GM11168 (cell line): ENCODE measurements around the gene ZBTB42.

ENCODE experiments used
- in situ Hi-C: fragments of 300-500 bp; cut with MboI; formaldehyde crosslinking; loops from one replicate; pipeline ENCODE4 v1.12.0; 2022; ENCODE audit warnings: low sequenced_read_pairs; ENCODE audit not compliant: unreplicated experiment

Gene ZBTB42

GRCh38 chr14:104781271-104782077 lies 19.4 kb upstream of the ZBTB42 start:
- in situ Hi-C loops, result no loop called here

GRCh38 chr14:104782086-104782807 lies 18.7 kb upstream of the ZBTB42 start:
- in situ Hi-C loops, result no loop called here

GRCh38 chr14:104782808-104783139 lies 18.1 kb upstream of the ZBTB42 start:
- in situ Hi-C loops, result no loop called here

DNA sequence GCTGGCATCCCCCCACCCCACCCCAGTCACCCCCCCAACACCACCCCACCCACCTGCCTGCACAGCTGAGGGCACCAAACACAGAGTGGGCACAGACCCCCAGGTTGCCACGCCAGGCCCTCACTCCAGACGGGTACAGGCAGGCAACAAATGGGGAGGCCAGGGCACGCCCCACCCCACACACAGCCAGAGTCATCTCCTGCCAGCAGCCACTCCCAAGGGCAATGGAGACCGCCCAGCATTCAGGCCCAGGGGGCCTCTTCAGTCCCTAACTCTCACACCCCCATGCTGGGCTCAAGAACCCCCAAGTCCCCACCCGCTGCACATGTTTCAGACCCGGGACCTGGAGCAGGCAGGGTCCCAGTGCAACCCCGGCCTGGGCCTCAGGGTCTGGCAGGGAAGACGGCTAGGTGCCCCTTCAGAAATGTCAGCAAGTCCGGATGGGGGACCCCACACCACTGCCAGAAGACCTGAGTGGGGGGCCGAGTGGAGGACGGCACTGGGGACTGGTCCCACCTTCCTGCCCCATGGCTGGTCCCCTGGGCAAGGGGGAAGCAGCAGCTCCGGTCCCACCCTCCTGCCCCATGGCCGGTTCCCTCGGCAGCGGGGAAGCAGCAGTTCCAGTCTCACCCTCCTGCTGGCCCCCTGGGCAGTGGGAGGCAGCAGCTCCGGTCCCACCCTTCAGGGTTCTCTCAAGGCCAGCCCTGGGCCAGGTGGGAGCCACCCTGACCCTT lies 17.2 kb upstream of the ZBTB42 start:
- in situ Hi-C loops, result no loop called here

DNA sequence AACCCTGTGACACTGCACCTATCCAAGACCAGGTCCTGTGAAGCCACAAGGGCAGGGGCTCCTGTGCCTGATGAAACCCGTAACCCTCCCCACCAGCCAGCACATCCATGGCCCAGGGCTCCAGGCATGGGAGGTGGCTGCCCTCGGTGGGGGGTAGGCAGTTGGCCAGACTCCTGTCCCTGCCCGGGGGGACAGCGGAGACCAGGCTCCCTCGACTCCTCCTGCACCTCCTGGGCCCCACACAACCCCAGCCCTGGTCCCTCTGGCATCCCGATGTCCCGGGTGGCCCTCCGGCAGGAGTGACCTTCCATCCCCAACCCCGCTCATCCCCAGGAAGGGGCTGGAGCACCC lies 16.7 kb upstream of the ZBTB42 start:
- in situ Hi-C loops, result no loop called here

DNA sequence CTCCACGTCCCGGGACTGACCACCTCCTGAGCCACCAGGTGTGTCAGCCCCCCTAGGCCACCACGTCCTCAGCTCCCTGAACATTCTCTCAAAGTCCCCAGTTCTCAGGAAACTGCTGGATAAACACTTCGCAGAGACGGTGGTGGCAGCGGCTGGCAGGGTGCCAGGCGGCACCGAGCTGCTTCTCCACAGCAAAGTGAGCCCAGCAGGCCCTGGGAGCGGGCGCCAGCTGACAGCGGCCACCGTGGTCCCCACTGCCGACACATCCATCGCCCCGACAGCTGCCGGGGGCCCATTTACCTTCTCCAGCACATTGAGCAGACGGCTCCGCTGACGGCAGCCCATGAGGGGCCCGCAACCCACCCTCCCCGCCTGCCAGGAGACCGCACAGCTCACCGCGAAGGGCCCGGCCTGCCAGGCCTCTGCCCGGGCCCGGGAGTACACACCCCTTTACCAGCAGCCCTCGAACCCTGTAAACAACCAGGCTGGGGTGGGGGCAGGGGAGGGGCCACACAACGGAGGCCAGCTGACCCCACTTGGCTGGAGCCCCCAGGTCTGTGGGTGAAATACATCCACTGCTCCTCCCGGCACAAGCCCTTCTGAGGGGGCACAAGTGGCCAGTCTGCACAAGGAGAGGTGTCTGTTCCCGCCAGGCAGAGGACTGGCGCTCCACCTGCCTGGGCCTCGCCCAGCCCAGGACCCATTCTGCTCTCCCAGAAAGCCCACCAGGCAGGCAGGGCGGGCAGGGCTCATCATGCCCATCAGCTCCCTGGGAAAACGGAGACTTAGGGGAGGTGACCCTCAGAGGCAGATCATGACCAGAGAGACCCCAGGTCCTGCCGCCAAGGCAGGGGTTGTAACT lies 15.8 kb upstream of the ZBTB42 start:
- in situ Hi-C loops, result no loop called here

- in situ Hi-C loops, result no loop called here
Measured at GRCh38 chr14:104785708-104786080, 15.2 kb upstream of the ZBTB42 start.

DNA sequence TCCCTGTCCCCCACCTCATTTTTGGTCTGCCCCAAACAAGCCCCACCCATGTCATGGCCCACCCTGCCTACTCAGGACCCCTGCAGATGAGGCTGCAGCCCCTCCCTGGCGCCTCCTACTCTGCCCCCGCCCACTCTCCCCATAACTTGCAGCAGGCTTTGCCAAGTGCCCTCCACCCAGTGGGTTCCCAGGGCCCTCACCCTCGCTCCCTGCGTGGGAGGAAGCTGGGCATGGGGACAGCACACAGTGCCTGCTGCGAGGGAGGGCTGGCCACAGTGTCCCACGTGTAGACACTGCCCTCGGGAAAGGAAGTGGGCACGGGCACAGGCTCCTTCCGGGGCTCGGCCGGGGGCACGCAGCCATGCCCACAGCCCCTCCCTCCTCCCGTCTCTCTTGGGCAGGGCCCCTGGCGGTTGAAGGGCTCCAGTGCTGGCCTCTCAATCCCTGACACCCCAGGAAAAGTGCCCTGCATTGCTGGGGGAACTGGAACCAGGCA lies 14.8 kb upstream of the ZBTB42 start:
- in situ Hi-C loops, result no loop called here

GRCh38 chr14:104786726-104787675 lies 13.9 kb upstream of the ZBTB42 start:
- in situ Hi-C loops, result no loop called here

DNA sequence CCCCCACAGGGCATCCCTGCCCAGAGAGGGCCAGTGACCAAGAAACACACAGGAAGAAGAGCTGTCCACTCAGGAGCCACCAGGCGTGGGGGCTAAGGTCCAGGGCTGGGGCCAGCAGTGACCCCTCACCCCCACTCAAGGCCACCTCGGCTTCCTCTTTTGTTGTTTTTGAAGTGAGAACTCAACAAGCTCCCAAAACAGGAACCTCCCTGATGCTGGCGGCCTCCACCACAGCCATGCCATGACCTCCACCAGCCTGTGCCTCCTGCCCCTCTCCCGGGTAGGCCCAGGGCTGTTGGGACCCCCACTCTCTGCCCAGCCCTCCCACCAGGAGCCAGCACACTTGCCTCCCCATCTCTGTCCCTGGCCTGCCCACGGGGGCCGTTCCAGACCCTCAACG lies 13.2 kb upstream of the ZBTB42 start:
- in situ Hi-C loops, result no loop called here

- in situ Hi-C loops, result no loop called here
Measured at GRCh38 chr14:104788161-104788818, 12.6 kb upstream of the ZBTB42 start.

DNA sequence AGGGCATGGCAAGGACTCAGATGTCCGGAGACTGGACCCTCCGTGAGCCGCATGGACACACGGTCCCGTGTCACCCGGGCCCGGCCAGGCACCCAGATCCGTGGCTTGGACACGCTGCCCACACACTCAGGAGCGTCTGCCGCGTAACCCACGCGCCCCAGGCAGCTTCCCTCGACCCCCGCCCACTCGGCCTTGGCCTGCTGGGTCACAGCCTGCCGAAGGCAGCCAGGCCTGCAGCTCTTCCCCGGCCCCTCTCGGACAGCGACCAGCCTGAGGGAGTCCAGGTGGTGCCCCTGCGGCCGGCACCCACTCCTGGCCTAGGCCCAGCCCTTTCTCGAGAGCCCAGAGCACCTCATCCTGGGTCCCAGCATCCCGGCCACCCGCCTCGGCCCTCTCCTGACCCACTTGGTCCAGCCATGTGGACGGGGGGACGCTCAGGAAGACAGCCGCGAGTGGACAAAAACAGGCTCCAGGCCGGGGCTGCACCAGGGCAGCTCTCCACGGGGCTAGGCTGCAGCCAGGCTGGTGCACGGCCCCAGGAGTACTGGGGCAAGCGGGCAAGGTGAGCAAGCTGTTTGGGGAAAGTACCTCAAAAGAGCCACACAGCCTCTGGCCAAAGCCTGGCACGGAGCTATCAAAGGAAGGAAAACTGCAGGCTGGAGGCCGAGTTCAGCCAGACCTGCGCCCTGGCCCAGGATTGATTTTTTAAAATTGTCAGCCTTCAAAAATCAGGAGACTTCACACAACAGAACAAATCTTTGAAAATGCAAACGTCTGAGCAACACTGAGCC lies 11.8 kb upstream of the ZBTB42 start:
- in situ Hi-C loops, result no loop called here

GRCh38 chr14:104789752-104790743 lies 10.9 kb upstream of the ZBTB42 start:
- in situ Hi-C loops, result no loop called here

GRCh38 chr14:104791425-104791824 lies 9.5 kb upstream of the ZBTB42 start:
- in situ Hi-C loops, result no loop called here

DNA sequence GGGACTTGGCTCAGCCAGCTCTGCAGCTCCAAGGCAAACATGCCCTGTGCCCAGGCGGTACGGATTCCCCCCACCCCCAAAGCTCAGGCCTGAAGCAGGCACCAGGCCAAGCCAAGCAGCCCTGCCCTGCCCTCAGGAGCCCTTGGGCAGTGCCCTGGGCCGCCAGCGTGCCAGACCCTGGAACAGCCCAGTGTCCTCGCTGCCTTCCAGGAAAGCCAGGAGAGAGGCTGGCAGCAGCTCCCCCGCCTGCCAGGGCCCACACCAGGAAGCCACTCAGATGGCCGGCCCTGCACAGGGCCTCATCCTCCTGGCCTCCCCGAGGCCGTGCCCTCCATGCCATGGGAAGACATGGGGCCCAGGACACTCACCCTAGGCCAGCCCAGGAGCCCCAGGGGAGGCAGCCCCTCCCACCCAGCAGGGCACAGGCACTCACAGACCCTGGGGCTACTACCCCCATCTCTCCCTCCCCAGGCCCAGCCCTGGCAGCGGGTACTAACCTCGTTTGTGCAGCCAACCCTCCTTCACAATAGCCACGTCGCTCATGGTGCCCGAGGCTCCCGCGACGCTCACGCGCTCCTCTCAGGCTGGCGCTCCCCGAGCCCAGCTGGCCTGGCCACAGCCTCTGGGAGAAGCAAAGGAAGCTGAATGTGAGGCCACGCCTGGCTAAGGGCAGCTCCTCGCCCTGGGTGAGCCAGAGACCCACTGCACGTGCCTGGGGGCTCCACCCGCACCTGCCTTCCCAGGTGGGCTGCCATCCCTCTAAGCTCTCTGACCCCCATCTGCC lies 8.6 kb upstream of the ZBTB42 start:
- in situ Hi-C loops, result no loop called here
